Neural cell (in vitro differentiated cells): ENCODE results near the gene ARNT2. TPM values are rescaled to one million over a fixed set of nuclear protein-coding genes. Genes with fewer than 3 reads are reported as not detected.

Experiments
- H2AFZ ChIP-seq: fragments of 200-600, 300-800 bp; sonication (generic), shearing (Covaris generic); 2 replicates; pipeline ENCODE4 v1.6.0; 2014; ENCODE audit warnings: low read depth, mild to moderate bottlenecking, antibody characterized with exemption, low read length, moderate library complexity
- H3F3A ChIP-seq: fragments of 200-600 bp; shearing (Covaris generic); 2 replicates; pipeline ENCODE4 v1.6.1; 2016; ENCODE audit warnings: mild to moderate bottlenecking, moderate library complexity, mixed read lengths, antibody characterized with exemption, low read length; ENCODE audit not compliant: insufficient read depth, poor library complexity, severe bottlenecking
- H3K27ac ChIP-seq: fragments of 200-600, 300-800 bp; sonication (generic), shearing (Covaris generic); 2 replicates; pipeline ENCODE4 v1.5.1; 2014; ENCODE audit warnings: mild to moderate bottlenecking, low read length, moderate library complexity
- H3K27me3 ChIP-seq: fragments of 300-800, 200-600 bp; sonication (generic), shearing (Covaris generic); 2 replicates; pipeline ENCODE4 v1.6.0; 2014; ENCODE audit warnings: mild to moderate bottlenecking, low read depth, low read length, moderate library complexity; ENCODE audit not compliant: insufficient read depth
- H3K36me3 ChIP-seq: fragments of 300-800, 200-600 bp; sonication (generic), shearing (Covaris generic); 2 replicates; pipeline ENCODE4 v1.5.1; 2014; ENCODE audit warnings: mild to moderate bottlenecking, antibody characterized with exemption, low read length, moderate library complexity; ENCODE audit not compliant: insufficient read depth
- H3K4me2 ChIP-seq: fragments of 300-800, 200-600 bp; sonication (generic), shearing (Covaris generic); 2 replicates; pipeline ENCODE4 v1.6.0; 2014; ENCODE audit warnings: mild to moderate bottlenecking, low read length
- H3K4me3 ChIP-seq: fragments of 300-800, 200-600 bp; sonication (generic), shearing (Covaris generic); 2 replicates; pipeline ENCODE4 v1.5.1; 2014; ENCODE audit warnings: mild to moderate bottlenecking, low read length, moderate library complexity
- H3K79me2 ChIP-seq: fragments of 200-600 bp; shearing (Covaris generic); replicated peaks from 2 replicates; pipeline ENCODE4 v1.6.0; 2014; ENCODE audit warnings: mild to moderate bottlenecking, low read length, moderate library complexity; ENCODE audit not compliant: insufficient read depth
- H3K9ac ChIP-seq: fragments of 300-800, 200-600 bp; sonication (generic), shearing (Covaris generic); 2 replicates; pipeline ENCODE4 v1.6.1; 2016; ENCODE audit warnings: mild to moderate bottlenecking, low read length, mixed read lengths
- H3K9me2 ChIP-seq: fragments of 200-600 bp; shearing (Covaris generic); 2 replicates; pipeline ENCODE4 v1.6.1; 2016; ENCODE audit warnings: mild to moderate bottlenecking, low read length, mixed read lengths; ENCODE audit not compliant: insufficient read depth
- H3K9me3 ChIP-seq: fragments of 200-600, 300-800 bp; sonication (generic), shearing (Covaris generic); 2 replicates; pipeline ENCODE4 v1.6.1; 2016; ENCODE audit warnings: mild to moderate bottlenecking, mixed run types, low read length, moderate library complexity, mixed read lengths
- H4K20me1 ChIP-seq: fragments of 200-600 bp; shearing (Covaris generic); 2 replicates; pipeline ENCODE4 v1.6.1; 2016; ENCODE audit warnings: mild to moderate bottlenecking, mixed run types; ENCODE audit not compliant: insufficient read depth
- CTCF ChIP-seq: fragments of 450-650 bp; IDR thresholded peaks from 2 replicates; pipeline ENCODE4 v1.5.1; 2014; ENCODE audit warnings: antibody characterized with exemption, mild to moderate bottlenecking, moderate library complexity; ENCODE audit not compliant: poor library complexity, severe bottlenecking
- EP300 ChIP-seq: fragments of 450-650 bp; conservative IDR thresholded peaks from 2 replicates; pipeline ENCODE4 v1.6.1; 2014; ENCODE audit warnings: antibody characterized with exemption, mild to moderate bottlenecking, moderate library complexity; ENCODE audit not compliant: poor library complexity, severe bottlenecking
- MXI1 ChIP-seq: fragments of 450-650 bp; conservative IDR thresholded peaks from 2 replicates; pipeline ENCODE4 v1.6.1; 2014; ENCODE audit warnings: antibody characterized with exemption, mild to moderate bottlenecking; ENCODE audit not compliant: poor library complexity, severe bottlenecking
- POLR2AphosphoS5 ChIP-seq: IDR thresholded peaks from 2 replicates; pipeline ENCODE4 v1.6.1; 2012
- RAD21 ChIP-seq: fragments of 450-650 bp; conservative IDR thresholded peaks from 2 replicates; pipeline ENCODE4 v1.6.1; 2014; ENCODE audit warnings: antibody characterized with exemption, mild to moderate bottlenecking, moderate library complexity
- SMC3 ChIP-seq: fragments of 450-650 bp; conservative IDR thresholded peaks from 2 replicates; pipeline ENCODE4 v1.6.1; 2014; ENCODE audit warnings: antibody characterized with exemption, mild to moderate bottlenecking, moderate library complexity; ENCODE audit not compliant: poor library complexity
- TAF1 ChIP-seq: IDR thresholded peaks from 2 replicates; pipeline ENCODE4 v1.6.1; 2012; ENCODE audit warnings: low read depth
- polyA plus RNA-seq: library from polyadenylated mRNA; depleted of rRNA; stranded (reverse); fragments of >200 nt; gene quantifications from 2 replicates; pipeline ENCODE4 v1.2.3, GENCODE V29; 2014

ARNT2 gene
- polyA plus RNA-seq, 1 donor from 2014 or later, result 41.2 TPM

DNA sequence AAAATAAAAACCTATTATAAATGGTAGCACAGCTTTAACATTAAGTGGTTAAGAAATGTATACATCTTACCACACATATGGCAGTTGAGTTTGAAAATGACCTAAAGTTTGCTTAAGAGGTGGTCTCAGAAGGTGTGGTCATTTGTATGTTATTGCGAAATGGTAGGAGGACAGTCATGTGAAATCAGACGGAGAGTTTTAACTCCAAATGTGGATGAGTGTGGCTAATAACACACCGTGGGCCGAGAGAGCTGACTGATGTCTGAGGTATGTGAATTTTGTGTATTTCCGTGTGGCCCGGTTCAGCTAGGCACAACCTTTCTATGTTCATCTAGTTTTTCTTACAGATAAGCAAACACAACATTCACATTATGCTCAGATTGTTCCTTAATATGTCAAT is 71.9 kb downstream of the ARNT2 start:
- H2AFZ ChIP-seq, result no peak overlapping the region
- no peaks in the 10 kb centered on the region for H3K9me2 ChIP-seq
- no peaks in the 10 kb centered on the region for H3K27me3 ChIP-seq
- no peak overlapping the region for H3K4me3 ChIP-seq
- H3F3A ChIP-seq, result no peaks in the 10 kb centered on the region
- no peak overlapping the region for H3K9ac ChIP-seq
- H3K79me2 ChIP-seq, result no peaks in the 10 kb centered on the region
- no peak overlapping the region for H3K4me2 ChIP-seq
- peaks cover 24% of the 10 kb centered on the region for H3K36me3 ChIP-seq
- no peak overlapping the region for H3K27ac ChIP-seq
- TF ChIP-seq EP300 (no peak), TAF1 (no peak), CTCF (no peak), RAD21 (no peak)
- H4K20me1 ChIP-seq, result no peaks in the 10 kb centered on the region
- no peaks in the 10 kb centered on the region for H3K9me3 ChIP-seq

GRCh38 chr15:80478075-80478474 is 73.9 kb downstream of the ARNT2 start:
- no peaks in the 10 kb centered on the region for H3K9me2 ChIP-seq
- H3K36me3 ChIP-seq, result peaks cover 21% of the 10 kb centered on the region
- no peaks in the 10 kb centered on the region for H3F3A ChIP-seq
- no peak overlapping the region for H3K9ac ChIP-seq
- TF ChIP-seq SMC3, result no peak
- H3K9me3 ChIP-seq, result no peaks in the 10 kb centered on the region
- no peak overlapping the region for H3K4me3 ChIP-seq
- H2AFZ ChIP-seq, result no peak overlapping the region
- H3K79me2 ChIP-seq, result no peaks in the 10 kb centered on the region
- no peak overlapping the region for H3K27ac ChIP-seq
- H3K27me3 ChIP-seq, result no peaks in the 10 kb centered on the region
- no peak overlapping the region for H3K4me2 ChIP-seq
- no peaks in the 10 kb centered on the region for H4K20me1 ChIP-seq

DNA sequence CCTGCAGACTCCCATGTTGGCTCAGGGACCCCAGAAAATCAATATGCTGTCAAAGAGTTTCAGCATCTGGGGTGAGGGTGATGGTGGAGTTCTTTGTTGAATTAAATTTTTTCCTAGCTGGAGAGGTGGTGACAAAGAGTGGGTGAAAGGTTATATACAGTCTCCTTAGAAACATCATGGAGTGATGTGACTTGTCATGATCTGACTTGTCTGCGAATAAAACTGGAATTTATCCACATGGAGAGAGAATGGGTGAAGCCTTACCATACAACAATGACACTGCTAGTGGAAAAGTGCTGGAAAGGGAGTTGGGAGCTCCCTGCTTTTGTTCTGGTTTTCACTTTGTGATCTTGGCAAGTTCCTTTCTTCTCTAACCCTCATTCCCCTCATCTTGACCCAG is 75.0 kb downstream of the ARNT2 start:
- H3K9me3 ChIP-seq, result no peaks in the 10 kb centered on the region
- no peak overlapping the region for H2AFZ ChIP-seq
- H3K4me2 ChIP-seq, result no peak overlapping the region
- H3K4me3 ChIP-seq, result no peak overlapping the region
- no peaks in the 10 kb centered on the region for H3F3A ChIP-seq
- TF ChIP-seq POLR2AphosphoS5, result no peak
- TF ChIP-seq MXI1, result no peak
- no peak for TF ChIP-seq CTCF
- TF ChIP-seq RAD21, result no peak
- no peaks in the 10 kb centered on the region for H3K27me3 ChIP-seq
- H3K9ac ChIP-seq, result no peak overlapping the region
- H3K27ac ChIP-seq, result no peak overlapping the region
- no peaks in the 10 kb centered on the region for H4K20me1 ChIP-seq
- no peaks in the 10 kb centered on the region for H3K9me2 ChIP-seq
- no peaks in the 10 kb centered on the region for H3K79me2 ChIP-seq
- peaks cover 15% of the 10 kb centered on the region for H3K36me3 ChIP-seq
